OCI-LY1 (cell line): ENCODE data around the gene A1BG.

Experiments
- EZH2 ChIP-seq: fragments of 200-600 bp; sonication (generic), shearing (Covaris generic); IDR thresholded peaks from 2 replicates; pipeline ENCODE4 v1.8.0; 2017; ENCODE audit warnings: borderline replicate concordance, mixed run types, mild to moderate bottlenecking, antibody characterized with exemption, low read length, moderate library complexity, mixed read lengths
- TF ChIP-seq, protein P1 (sequence below): fragments of 200-600 bp; sonication (generic), shearing (Covaris generic); IDR thresholded peaks from 2 replicates; pipeline ENCODE4 v1.5.1; 2017; ENCODE audit warnings: mild to moderate bottlenecking, antibody characterized with exemption, low read length, moderate library complexity, mixed read lengths

DNA sequence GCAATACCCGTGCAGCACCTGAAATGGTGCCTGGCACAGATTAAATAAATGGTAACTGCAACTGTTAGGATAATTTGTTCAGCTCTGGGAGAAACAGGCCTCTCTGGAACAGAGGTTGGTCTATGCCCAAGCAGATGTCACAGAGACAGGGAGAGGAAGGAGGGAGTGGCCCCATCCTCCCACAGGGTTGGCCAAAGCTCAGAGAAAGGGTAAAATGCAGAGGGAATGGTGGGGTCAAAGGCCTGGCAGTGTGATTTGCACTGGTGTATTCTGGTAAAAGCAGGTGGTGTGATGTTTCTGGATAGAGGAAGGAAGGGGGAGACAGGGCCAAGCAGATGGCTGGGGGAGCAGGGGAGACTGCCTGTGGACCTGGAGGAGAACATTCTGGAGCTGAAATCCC lies 17.1 kb downstream of the A1BG start:
- TF ChIP-seq, protein P1, sequence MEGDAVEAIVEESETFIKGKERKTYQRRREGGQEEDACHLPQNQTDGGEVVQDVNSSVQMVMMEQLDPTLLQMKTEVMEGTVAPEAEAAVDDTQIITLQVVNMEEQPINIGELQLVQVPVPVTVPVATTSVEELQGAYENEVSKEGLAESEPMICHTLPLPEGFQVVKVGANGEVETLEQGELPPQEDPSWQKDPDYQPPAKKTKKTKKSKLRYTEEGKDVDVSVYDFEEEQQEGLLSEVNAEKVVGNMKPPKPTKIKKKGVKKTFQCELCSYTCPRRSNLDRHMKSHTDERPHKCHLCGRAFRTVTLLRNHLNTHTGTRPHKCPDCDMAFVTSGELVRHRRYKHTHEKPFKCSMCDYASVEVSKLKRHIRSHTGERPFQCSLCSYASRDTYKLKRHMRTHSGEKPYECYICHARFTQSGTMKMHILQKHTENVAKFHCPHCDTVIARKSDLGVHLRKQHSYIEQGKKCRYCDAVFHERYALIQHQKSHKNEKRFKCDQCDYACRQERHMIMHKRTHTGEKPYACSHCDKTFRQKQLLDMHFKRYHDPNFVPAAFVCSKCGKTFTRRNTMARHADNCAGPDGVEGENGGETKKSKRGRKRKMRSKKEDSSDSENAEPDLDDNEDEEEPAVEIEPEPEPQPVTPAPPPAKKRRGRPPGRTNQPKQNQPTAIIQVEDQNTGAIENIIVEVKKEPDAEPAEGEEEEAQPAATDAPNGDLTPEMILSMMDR, result no peak
- no peak for TF ChIP-seq EZH2
